Measurements from ENCODE around the gene UNC13A.

UNC13A gene

GRCh38 chr19:17703824-17704463 lies 15.8 kb upstream of the UNC13A start:
- DNase-seq = peak; percentile 60 to 71

- DNase-seq = no peak
Observed at GRCh38 chr19:17695198-17695597, 7.0 kb upstream of the UNC13A start.

GRCh38 chr19:17692566-17692965 lies 4.4 kb upstream of the UNC13A start:
- no peak for DNase-seq

GRCh38 chr19:17688853-17689595 lies 870 bp upstream of the UNC13A start:
- DNase-seq = no peak

GRCh38 chr19:17687141-17687856 lies 855 bp downstream of the UNC13A start:
- DNase-seq = no peak

GRCh38 chr19:17686592-17687024 lies 1.5 kb downstream of the UNC13A start:
- DNase-seq = peak in 1 of 2 experiments; percentile 3

- DNase-seq = no peak
Observed at GRCh38 chr19:17686023-17686521, 2.1 kb downstream of the UNC13A start.

GRCh38 chr19:17685451-17686022 lies 2.6 kb downstream of the UNC13A start:
- no peak for DNase-seq

GRCh38 chr19:17684256-17684655 lies 3.9 kb downstream of the UNC13A start:
- DNase-seq = no peak

- DNase-seq = no peak
Observed at GRCh38 chr19:17683078-17683477, 5.1 kb downstream of the UNC13A start.

GRCh38 chr19:17682273-17682672 lies 5.9 kb downstream of the UNC13A start:
- no peak for DNase-seq

- peak; percentile 29 to 38 for DNase-seq
Observed at GRCh38 chr19:17681505-17682125, 6.5 kb downstream of the UNC13A start.

- peak; percentile 26 to 30 for DNase-seq
Observed at GRCh38 chr19:17680230-17680722, 7.9 kb downstream of the UNC13A start.

GRCh38 chr19:17679526-17680229 lies 8.5 kb downstream of the UNC13A start:
- DNase-seq = no peak

GRCh38 chr19:17678836-17679235 lies 9.3 kb downstream of the UNC13A start:
- DNase-seq = no peak

- DNase-seq = no peak
Observed at GRCh38 chr19:17677002-17677401, 11.2 kb downstream of the UNC13A start.

- DNase-seq = no peak
Observed at GRCh38 chr19:17676295-17676694, 11.9 kb downstream of the UNC13A start.

GRCh38 chr19:17673937-17674799 lies 14.0 kb downstream of the UNC13A start:
- DNase-seq = no peak

- DNase-seq = peak; percentile 9 to 20
Observed at GRCh38 chr19:17671906-17672305, 16.2 kb downstream of the UNC13A start.

- no peak for DNase-seq
Observed at GRCh38 chr19:17669419-17669818, 18.7 kb downstream of the UNC13A start.

GRCh38 chr19:17665058-17665457 lies 23.1 kb downstream of the UNC13A start:
- no peak for DNase-seq

Data from Kasumi-1 (cell line).